Measurements from ENCODE around the gene EML3. TPM values are rescaled to one million over a fixed set of nuclear protein-coding genes. Genes with fewer than 3 reads are reported as not detected.

Gene EML3
- polyA plus RNA-seq, 4 donors: 21.2 to 46.2 (median 35.5) TPM

DNA sequence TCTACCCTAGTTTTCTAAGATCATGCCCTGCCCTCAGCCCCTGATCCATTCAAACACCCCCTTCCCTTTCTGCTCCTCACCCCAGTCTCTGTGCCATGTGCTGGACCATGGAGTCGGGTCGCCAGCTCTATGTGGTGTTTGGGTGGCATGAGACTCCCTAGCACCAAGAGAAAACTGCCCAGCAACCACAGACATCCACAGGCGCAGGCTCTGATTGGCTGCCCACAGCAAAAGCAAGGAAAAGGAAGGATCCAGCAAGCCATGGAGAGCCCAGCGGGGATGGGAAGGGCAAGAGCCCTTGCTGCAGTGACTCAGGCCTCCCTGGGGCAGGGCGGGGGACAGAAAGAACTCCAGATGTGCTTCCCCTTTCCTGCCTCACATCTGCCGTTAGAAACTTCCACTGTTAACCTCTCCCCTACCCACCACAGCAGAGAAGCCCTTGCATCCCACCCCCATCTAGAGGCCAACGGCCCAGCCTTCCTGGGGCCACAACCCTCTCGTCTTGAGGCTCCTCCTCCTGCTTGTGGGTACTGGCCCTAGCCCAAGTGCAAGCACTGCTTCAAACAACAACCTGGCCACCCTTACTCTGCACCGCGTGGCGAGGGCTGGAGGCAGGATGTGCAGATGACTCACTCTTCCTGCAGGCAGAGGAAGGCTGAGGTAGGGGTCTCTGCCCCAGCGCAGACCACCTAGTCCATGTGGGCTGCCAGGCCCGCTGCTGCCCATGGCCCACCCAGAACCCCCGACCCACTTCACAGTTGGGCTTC, 56.3 kb downstream of the EML3 start:
- FAIRE-seq (no peak), DNase-seq (peak; percentile 83 to 94)
- H3K4me1 ChIP-seq (ENCODE audit: control insufficient read depth in 3 of 3, insufficient read depth in 2 of 3, low read depth in 1 of 3, low read length in 2 of 3): peaks cover 10 to 77% (median 44%) of the 10 kb centered on the region in 3 donors
- no peak overlapping the region for H3K4me3 ChIP-seq (ENCODE audit: low read depth in 1 of 3, low read length in 3 of 3)
- H3K36me3 ChIP-seq (ENCODE audit: control insufficient read depth in 3 of 3, insufficient read depth in 2 of 3, low read depth in 1 of 3, low read length in 3 of 3): peaks cover 4 to 44% (median 5%) of the 10 kb centered on the region in 3 donors
- H3K27me3 ChIP-seq (ENCODE audit: control insufficient read depth in 3 of 3, insufficient read depth in 3 of 3, low read length in 3 of 3): no peaks in the 10 kb centered on the region
- H3K27ac ChIP-seq (ENCODE audit: low read depth in 1 of 3, low read length in 2 of 3): peak overlapping the region; percentile 81 to 95 (median 83)
- no peaks in the 10 kb centered on the region for H3K9me3 ChIP-seq (ENCODE audit: control insufficient read depth in 2 of 2, insufficient read depth in 1 of 2, low read depth in 1 of 2, low read length in 1 of 2)
- 7 to 10% (median 7%) methylated on average over 14 of the region's 14 CpGs for WGBS, 3 donors

DNA sequence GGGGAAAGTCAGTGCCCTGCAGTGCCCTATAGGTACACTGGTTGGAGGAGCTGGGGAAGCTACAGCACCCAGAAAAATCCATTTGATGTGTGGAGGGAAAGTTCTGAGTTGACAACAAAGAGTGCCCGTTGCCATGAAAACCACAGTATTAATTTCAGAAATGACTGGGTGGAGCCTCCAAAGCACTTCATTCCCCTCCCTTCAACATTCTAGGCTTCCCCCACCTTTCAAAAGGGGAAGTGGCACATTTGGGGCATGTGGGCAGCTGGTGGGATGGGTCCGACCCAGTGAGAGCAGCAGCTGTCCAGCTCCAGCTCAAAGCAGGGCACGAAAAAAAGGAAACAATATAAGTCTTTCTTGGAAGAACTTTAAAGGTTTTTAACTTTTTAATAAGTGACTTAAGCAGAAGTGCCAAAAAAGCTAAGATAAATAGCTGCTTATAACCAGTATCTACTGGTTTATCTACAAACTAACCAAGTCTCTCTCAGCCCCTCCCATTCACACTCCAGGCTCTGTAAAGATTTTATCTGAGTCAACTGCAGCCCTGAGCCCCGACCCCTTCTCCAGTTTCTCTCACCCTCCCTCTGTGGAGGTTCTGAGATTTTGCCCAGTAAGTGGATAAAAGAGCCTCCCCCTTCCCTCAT, 57.0 kb downstream of the EML3 start:
- WGBS, 3 donors: 16 to 24% (median 21%) methylated on average over 4 of the region's 4 CpGs
- DNase-seq (no peak), FAIRE-seq (no peak)
- Histone ChIP-seq H3K4me1 (ENCODE audit: control insufficient read depth in 3 of 3, insufficient read depth in 2 of 3, low read depth in 1 of 3, low read length in 2 of 3) (peaks cover 10 to 78% (median 44%) of the 10 kb centered on the region in 3 donors), H3K27ac (ENCODE audit: low read depth in 1 of 3, low read length in 2 of 3) (peak overlapping the region; percentile 71 to 95 (median 81)), H3K4me3 (ENCODE audit: low read depth in 1 of 3, low read length in 3 of 3) (no peak overlapping the region), H3K36me3 (ENCODE audit: control insufficient read depth in 3 of 3, insufficient read depth in 2 of 3, low read depth in 1 of 3, low read length in 3 of 3) (peaks cover 4 to 38% (median 5%) of the 10 kb centered on the region in 3 donors), H3K9me3 (ENCODE audit: control insufficient read depth in 2 of 2, insufficient read depth in 1 of 2, low read depth in 1 of 2, low read length in 1 of 2) (no peaks in the 10 kb centered on the region), H3K27me3 (ENCODE audit: control insufficient read depth in 3 of 3, insufficient read depth in 3 of 3, low read length in 3 of 3) (no peaks in the 10 kb centered on the region)

- no peaks in the 10 kb centered on the region for H3K9me3 ChIP-seq (ENCODE audit: control insufficient read depth in 2 of 2, insufficient read depth in 1 of 2, low read depth in 1 of 2, low read length in 1 of 2)
- DNase-seq: peak; percentile 31 to 46
- peak overlapping the region; percentile 90 to 98 (median 95) for H3K27ac ChIP-seq (ENCODE audit: low read depth in 1 of 3, low read length in 2 of 3)
- no peaks in the 10 kb centered on the region for H3K27me3 ChIP-seq (ENCODE audit: control insufficient read depth in 3 of 3, insufficient read depth in 3 of 3, low read length in 3 of 3)
- no peak for FAIRE-seq
- H3K36me3 ChIP-seq (ENCODE audit: control insufficient read depth in 3 of 3, insufficient read depth in 2 of 3, low read depth in 1 of 3, low read length in 3 of 3): peaks cover 4 to 29% (median 5%) of the 10 kb centered on the region in 3 donors
- no peak overlapping the region for H3K4me3 ChIP-seq (ENCODE audit: low read depth in 1 of 3, low read length in 3 of 3)
- 40 to 65% (median 55%) methylated on average over 7 of the region's 7 CpGs for WGBS, 3 donors
- peaks cover 10 to 75% (median 44%) of the 10 kb centered on the region in 3 donors for H3K4me1 ChIP-seq (ENCODE audit: control insufficient read depth in 3 of 3, insufficient read depth in 2 of 3, low read depth in 1 of 3, low read length in 2 of 3)
These were observed 58.0 kb downstream of the EML3 start for GRCh38 chr11:62554387-62555167.

DNA sequence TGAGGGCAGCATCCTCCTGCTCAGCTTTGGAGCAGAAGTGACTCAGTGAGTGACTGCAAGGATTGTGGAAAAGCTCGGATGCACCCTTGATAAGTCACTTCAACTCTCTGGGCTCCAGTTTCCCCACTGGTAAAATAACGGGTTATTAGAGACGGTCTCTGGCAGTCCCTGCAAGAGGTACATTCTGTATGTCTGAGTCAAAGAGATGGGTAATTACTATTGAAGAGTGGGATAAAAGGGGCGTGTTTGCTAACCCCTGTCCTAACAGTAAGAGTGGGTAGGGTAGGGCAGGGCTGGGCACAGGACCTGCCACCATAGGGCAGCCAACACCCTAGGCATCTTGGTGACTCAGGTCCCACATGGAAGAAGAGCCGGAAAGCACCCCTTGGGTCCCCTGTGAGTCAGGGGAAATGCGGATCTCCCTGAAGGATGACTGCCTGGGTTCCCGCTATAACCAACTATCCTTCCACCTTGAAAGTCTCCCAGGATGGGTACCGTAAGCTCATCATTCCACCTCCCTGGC, 58.7 kb downstream of the EML3 start:
- H3K27me3 ChIP-seq (ENCODE audit: control insufficient read depth in 3 of 3, insufficient read depth in 3 of 3, low read length in 3 of 3): no peaks in the 10 kb centered on the region
- no peak overlapping the region for H3K4me3 ChIP-seq (ENCODE audit: low read depth in 1 of 3, low read length in 3 of 3)
- no peak for FAIRE-seq
- WGBS, 3 donors: 52 to 64% (median 63%) methylated on average over 8 of the region's 8 CpGs
- peaks cover 10 to 79% (median 44%) of the 10 kb centered on the region in 3 donors for H3K4me1 ChIP-seq (ENCODE audit: control insufficient read depth in 3 of 3, insufficient read depth in 2 of 3, low read depth in 1 of 3, low read length in 2 of 3)
- peak in 1 of 2 donors; percentile 87 for DNase-seq
- no peaks in the 10 kb centered on the region for H3K9me3 ChIP-seq (ENCODE audit: control insufficient read depth in 2 of 2, insufficient read depth in 1 of 2, low read depth in 1 of 2, low read length in 1 of 2)
- peak overlapping the region; percentile 90 to 98 (median 95) for H3K27ac ChIP-seq (ENCODE audit: low read depth in 1 of 3, low read length in 2 of 3)
- H3K36me3 ChIP-seq (ENCODE audit: control insufficient read depth in 3 of 3, insufficient read depth in 2 of 3, low read depth in 1 of 3, low read length in 3 of 3): peaks cover 0 to 22% (median 0%) of the 10 kb centered on the region in 3 donors

DNA sequence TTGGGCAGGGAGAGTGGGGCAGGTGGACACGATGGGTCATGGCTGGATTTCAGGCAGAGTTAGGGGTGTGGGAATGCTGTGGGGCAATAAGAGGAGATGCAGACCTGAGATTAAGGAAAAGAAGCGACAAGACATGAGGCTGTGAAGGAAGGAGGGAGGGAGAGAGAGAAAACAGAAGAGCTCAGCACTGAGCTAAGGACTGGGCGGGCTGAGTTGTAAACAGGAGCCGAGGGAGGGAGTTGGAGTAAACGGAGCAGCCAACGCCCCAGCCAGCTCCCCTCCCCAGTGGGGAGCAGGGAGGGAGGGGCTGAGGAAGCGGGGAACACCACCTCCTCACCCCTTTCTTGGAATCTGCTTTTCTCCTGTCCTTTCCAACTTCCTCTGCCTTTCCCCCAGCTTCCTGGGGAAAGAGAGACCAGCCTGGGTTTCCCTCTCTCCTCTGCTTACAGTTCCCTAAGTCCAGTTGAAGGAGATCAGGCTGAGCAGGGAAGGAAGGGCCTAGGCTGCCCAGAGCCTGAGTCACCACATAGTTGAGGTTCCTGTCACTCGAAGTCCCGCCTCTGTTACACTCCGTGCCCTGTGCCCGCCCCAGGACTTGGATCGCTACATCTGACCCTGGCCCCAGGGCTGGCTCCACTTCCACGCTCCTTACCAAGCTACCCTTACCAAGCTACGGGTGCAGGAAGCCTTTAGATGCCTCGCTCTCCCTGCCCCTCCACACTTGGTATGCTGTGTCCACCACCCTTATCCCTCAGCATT, 59.3 kb downstream of the EML3 start:
- no peaks in the 10 kb centered on the region for H3K27me3 ChIP-seq (ENCODE audit: control insufficient read depth in 3 of 3, insufficient read depth in 3 of 3, low read length in 3 of 3)
- WGBS, 3 donors: 8 to 13% (median 11%) methylated on average over 10 to 15 of the region's 15 CpGs
- peaks cover 0 to 16% (median 0%) of the 10 kb centered on the region in 3 donors for H3K36me3 ChIP-seq (ENCODE audit: control insufficient read depth in 3 of 3, insufficient read depth in 2 of 3, low read depth in 1 of 3, low read length in 3 of 3)
- peaks cover 10 to 84% (median 41%) of the 10 kb centered on the region in 3 donors for H3K4me1 ChIP-seq (ENCODE audit: control insufficient read depth in 3 of 3, insufficient read depth in 2 of 3, low read depth in 1 of 3, low read length in 2 of 3)
- H3K9me3 ChIP-seq (ENCODE audit: control insufficient read depth in 2 of 2, insufficient read depth in 1 of 2, low read depth in 1 of 2, low read length in 1 of 2): no peaks in the 10 kb centered on the region
- no peak overlapping the region for H3K4me3 ChIP-seq (ENCODE audit: low read depth in 1 of 3, low read length in 3 of 3)
- peak overlapping the region; percentile 90 to 98 (median 95) for H3K27ac ChIP-seq (ENCODE audit: low read depth in 1 of 3, low read length in 2 of 3)
- DNase-seq: peak; percentile 95 to 98
- FAIRE-seq: no peak

DNA sequence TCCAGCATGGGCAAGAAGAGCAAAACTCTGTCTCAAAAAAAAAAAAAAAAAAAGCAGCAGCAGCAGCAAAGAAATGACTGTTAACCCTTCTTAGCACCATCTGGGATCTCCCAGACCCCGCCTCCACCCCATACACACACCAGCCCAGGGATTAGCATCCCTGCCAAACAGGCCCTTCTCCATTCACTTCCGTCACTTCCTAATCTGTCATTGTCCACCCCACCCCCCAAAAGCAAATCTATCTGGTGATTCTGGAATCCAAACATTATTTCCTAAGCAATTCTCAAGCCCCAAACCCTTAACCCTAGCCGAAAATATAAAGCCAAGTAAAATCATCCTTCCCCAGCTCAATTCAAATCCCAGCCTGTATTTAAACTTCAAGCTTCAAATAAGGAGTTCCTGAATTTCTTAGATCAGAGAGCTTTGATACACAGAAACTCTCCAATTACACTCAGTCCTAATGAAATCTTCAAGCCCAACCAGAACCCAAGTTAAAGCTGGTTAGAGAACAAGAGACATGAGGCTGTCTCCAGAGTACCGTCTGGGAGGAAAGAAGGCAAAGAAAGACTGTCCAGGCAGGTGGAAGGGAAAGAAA, 60.0 kb downstream of the EML3 start:
- Histone ChIP-seq H3K9me3 (ENCODE audit: control insufficient read depth in 2 of 2, insufficient read depth in 1 of 2, low read depth in 1 of 2, low read length in 1 of 2) (no peaks in the 10 kb centered on the region), H3K4me1 (ENCODE audit: control insufficient read depth in 3 of 3, insufficient read depth in 2 of 3, low read depth in 1 of 3, low read length in 2 of 3) (peaks cover 10 to 83% (median 41%) of the 10 kb centered on the region in 3 donors), H3K27ac (ENCODE audit: low read depth in 1 of 3, low read length in 2 of 3) (peak overlapping the region; percentile 90 to 98 (median 95)), H3K27me3 (ENCODE audit: control insufficient read depth in 3 of 3, insufficient read depth in 3 of 3, low read length in 3 of 3) (no peaks in the 10 kb centered on the region), H3K36me3 (ENCODE audit: control insufficient read depth in 3 of 3, insufficient read depth in 2 of 3, low read depth in 1 of 3, low read length in 3 of 3) (peaks cover 0 to 9% (median 0%) of the 10 kb centered on the region in 3 donors), H3K4me3 (ENCODE audit: low read depth in 1 of 3, low read length in 3 of 3) (no peak overlapping the region)
- FAIRE-seq (no peak), DNase-seq (peak in 1 of 2 donors; percentile 57)
- whole genome bisulfite sequencing, 3 donors: 24 to 40% (median 27%) methylated on average over 4 of the region's 4 CpGs

Data from small intestine (tissue), 7 donors.